Urinary bladder (tissue), 4 donors: ENCODE measurements around the gene CPHXL. TPM values are rescaled to one million over a fixed set of nuclear protein-coding genes. Genes with fewer than 3 reads are reported as not detected.
A peak's percentile ranks its signal among the peaks of the same experiment; 100 is the strongest.

Experiments
- DNase-seq: peaks from one replicate; pipeline ENCODE4 v3.0.0-alpha.2; 2015; ENCODE audit errors: extremely low spot score
- H3K27ac ChIP-seq: one replicate; pipeline ENCODE4 v1.5.1; 2013; ENCODE audit warnings: low read depth, mild to moderate bottlenecking, moderate library complexity
- H3K36me3 ChIP-seq: one replicate; pipeline ENCODE4 v1.6.1; 2013; ENCODE audit warnings: mild to moderate bottlenecking, moderate library complexity; ENCODE audit not compliant: insufficient read depth
- H3K4me1 ChIP-seq: one replicate; pipeline ENCODE4 v1.6.1; 2013; ENCODE audit warnings: mild to moderate bottlenecking, moderate library complexity; ENCODE audit not compliant: insufficient read depth
- H3K4me3 ChIP-seq: one replicate; pipeline ENCODE4 v1.5.1; 2013; ENCODE audit warnings: low read depth, low read length
- WGBS: extraction: QIAGEN DNeasy Blood & Tissue Kit; methylation state at CpG from one replicate; pipeline ENCODE4 v1.1.7; 2013; 5-methylcytosine and 5-hydroxymethylcytosine counted together
- polyA plus RNA-seq: library from polyadenylated mRNA; stranded (reverse); fragments of 200-250 nt; gene quantifications from one replicate; pipeline ENCODE4 v1.2.3, GENCODE V29; 2013
- total RNA-seq: library from RNA; depleted of rRNA; stranded (reverse); fragments of >200 nt; gene quantifications from one replicate; pipeline ENCODE4 v1.2.3, GENCODE V29; 2014
- donor health status: healthy with polysubstance abuse.
- donor health status: healthy.

The CPHXL gene
- total and polyA plus RNA-seq, 2 donors: not detected

- Histone ChIP-seq H3K4me1 (no peaks in the 10 kb centered on the region), H3K36me3 (no peaks in the 10 kb centered on the region), H3K4me3 (no peak overlapping the region), H3K27ac (no peak overlapping the region)
- DNase-seq: no peak
- 36% methylated on average over 1 of the region's 1 CpG for WGBS
These were observed 16.2 kb upstream of the CPHXL start for GRCh38 chr16:75742424-75743047.

GRCh38 chr16:75733305-75734211 is 7.3 kb upstream of the CPHXL start:
- no peak for DNase-seq
- Histone ChIP-seq H3K4me1 (peaks cover 4% of the 10 kb centered on the region), H3K4me3 (no peak overlapping the region), H3K27ac (peak overlapping the region; percentile 67), H3K36me3 (no peaks in the 10 kb centered on the region)
- 16% methylated on average over 6 of the region's 6 CpGs for WGBS

DNA sequence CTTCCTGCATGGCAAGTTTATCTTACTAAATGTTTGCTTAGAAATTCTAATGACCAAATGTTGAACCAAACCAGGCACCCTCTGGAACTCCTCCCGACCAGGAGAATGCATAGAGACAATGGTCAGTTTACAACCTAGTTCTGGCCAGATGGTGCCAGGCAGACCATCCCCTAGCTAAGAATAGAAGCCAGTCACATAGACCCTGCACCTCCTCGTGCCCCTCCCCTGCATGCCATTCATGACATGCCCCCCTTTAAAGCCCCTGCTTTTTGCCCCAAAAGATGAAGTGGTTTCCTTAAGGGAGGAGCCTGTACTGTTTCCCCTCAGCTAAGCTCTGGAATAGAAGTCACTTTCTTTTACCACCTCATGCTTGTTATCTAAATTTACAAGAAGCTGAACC is 6.6 kb upstream of the CPHXL start:
- Histone ChIP-seq H3K27ac (peak overlapping the region; percentile 16), H3K4me1 (peaks cover 4% of the 10 kb centered on the region), H3K4me3 (no peak overlapping the region), H3K36me3 (no peaks in the 10 kb centered on the region)
- WGBS: 19% methylated on average over 2 of the region's 2 CpGs
- DNase-seq: no peak

DNA sequence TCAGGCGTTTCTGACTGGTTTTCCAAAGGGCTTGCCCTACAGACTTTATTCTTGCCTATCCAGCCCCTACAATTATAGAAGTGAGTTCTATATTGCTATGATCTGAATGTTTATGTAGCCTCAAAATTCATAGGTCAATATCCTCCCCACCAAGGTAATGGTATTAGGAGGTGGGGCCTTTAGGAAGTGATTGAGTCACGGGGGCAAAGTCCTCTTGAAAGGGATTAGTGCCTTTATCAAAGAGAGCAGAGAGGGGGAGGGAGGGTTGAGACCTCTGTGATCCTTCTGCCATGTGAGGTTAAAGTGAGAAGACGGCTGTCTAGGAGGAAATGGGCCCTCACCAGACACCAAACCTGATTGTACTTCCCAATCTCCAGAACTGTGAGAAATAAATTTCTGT is 931 bp upstream of the CPHXL start:
- WGBS: 40% methylated on average over 3 of the region's 3 CpGs
- H3K4me1 ChIP-seq: no peaks in the 10 kb centered on the region
- no peaks in the 10 kb centered on the region for H3K36me3 ChIP-seq
- no peak overlapping the region for H3K4me3 ChIP-seq
- H3K27ac ChIP-seq: no peak overlapping the region
- no peak for DNase-seq

- H3K4me1 ChIP-seq: no peaks in the 10 kb centered on the region
- H3K36me3 ChIP-seq: no peaks in the 10 kb centered on the region
- 90% methylated on average over 4 of the region's 4 CpGs for WGBS
- H3K4me3 ChIP-seq: no peak overlapping the region
- DNase-seq: no peak
- no peak overlapping the region for H3K27ac ChIP-seq
These were observed 7.8 kb downstream of the CPHXL start for GRCh38 chr16:75718452-75718851.

GRCh38 chr16:75714661-75715060 is 11.6 kb downstream of the CPHXL start:
- no peaks in the 10 kb centered on the region for H3K4me1 ChIP-seq
- H3K4me3 ChIP-seq: no peak overlapping the region
- H3K36me3 ChIP-seq: no peaks in the 10 kb centered on the region
- DNase-seq: no peak
- no peak overlapping the region for H3K27ac ChIP-seq

- 99% methylated on average over 2 of the region's 2 CpGs for WGBS
- no peak overlapping the region for H3K27ac ChIP-seq
- no peak for DNase-seq
- H3K36me3 ChIP-seq: no peaks in the 10 kb centered on the region
- no peaks in the 10 kb centered on the region for H3K4me1 ChIP-seq
- no peak overlapping the region for H3K4me3 ChIP-seq
These were observed 15.9 kb downstream of the CPHXL start for GRCh38 chr16:75710344-75710743.

DNA sequence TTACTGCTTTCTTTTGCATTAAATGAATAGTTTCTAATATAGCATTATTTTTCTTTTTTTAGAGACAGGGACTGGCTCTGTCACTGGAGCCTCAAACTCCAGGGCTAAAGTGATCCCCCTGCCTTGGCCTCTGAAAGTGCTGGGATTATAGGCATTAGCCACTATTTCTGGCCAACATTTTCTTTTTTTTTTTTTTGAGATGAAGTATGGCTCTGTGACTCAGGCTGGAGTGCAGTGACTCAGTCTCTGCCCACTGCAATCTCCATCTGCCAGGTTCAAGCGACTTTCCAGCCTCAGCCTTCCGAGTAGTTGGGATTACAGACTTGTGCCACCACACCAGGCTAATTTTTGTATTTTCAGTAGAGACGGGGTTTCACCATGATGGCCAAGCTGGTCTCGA is 23.0 kb downstream of the CPHXL start:
- 87% methylated on average over 4 of the region's 4 CpGs for WGBS
- Histone ChIP-seq H3K36me3 (no peaks in the 10 kb centered on the region), H3K27ac (no peak overlapping the region), H3K4me3 (no peak overlapping the region), H3K4me1 (no peaks in the 10 kb centered on the region)
- no peak for DNase-seq

DNA sequence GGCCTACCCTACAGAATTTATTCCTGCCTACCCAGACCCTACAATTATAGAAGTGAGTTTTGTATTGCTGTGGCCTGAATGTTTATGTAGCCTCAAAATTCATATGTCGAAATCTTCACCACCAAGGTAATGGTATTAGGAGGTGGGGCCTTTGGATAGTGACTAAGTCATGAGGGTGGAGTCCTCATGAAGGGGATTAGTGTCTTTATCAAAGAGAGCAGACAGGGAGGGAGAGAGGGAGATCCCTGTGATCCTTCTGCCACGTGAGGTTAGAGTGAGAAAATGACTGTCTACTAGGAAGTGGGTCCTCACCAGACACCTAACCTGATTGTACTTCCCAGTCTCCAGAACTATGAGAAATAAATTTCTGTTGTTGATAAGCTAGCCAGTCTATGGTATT is 24.0 kb downstream of the CPHXL start:
- no peak overlapping the region for H3K4me3 ChIP-seq
- 65% methylated on average over 2 of the region's 2 CpGs for WGBS
- H3K4me1 ChIP-seq: no peaks in the 10 kb centered on the region
- no peaks in the 10 kb centered on the region for H3K36me3 ChIP-seq
- no peak overlapping the region for H3K27ac ChIP-seq
- no peak for DNase-seq

DNA sequence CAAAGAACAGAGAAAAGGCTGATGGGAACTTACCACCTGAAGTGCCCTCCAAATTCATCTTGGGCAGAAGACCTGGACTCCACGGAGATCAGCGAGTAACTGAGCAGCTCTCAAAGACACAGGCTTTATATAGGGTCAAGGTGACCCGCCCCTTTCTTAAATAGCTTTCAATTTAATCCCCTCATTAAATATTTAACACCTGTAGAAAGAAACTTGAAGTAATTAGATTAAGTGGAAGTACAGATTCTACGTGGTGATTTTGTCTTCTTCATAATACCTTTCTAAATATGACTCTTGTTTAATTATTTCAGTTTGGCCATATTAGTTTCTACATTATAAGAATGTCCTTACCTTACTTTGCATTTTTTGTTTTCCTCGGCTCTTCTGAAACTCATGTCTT is 24.9 kb downstream of the CPHXL start, which contains the start of gene DUXB:
Gene DUXB, minus strand, starts transcription at position 101 of the 400 bp plus-strand sequence. Its CDS starts 43 bp downstream, at position 58.
- WGBS: 92% methylated on average over 5 of the region's 5 CpGs

GRCh38 chr16:75697571-75697970 is 28.7 kb downstream of the CPHXL start:
- no peak for DNase-seq
- Histone ChIP-seq H3K36me3 (no peaks in the 10 kb centered on the region), H3K4me3 (no peak overlapping the region), H3K27ac (no peak overlapping the region), H3K4me1 (no peaks in the 10 kb centered on the region)
- 90% methylated on average over 5 of the region's 5 CpGs for WGBS

More for the DNA sequence above, 24.9 kb downstream of the CPHXL start, which contains the start of gene DUXB:
- Histone ChIP-seq H3K27ac (no peak within 1 kb of the TSS), H3K36me3 (no peaks in the 10 kb centered on the region), H3K4me3 (no peak within 1 kb of the TSS), H3K4me1 (no peaks in the 10 kb centered on the region)
- DNase-seq: no peak

DNA sequence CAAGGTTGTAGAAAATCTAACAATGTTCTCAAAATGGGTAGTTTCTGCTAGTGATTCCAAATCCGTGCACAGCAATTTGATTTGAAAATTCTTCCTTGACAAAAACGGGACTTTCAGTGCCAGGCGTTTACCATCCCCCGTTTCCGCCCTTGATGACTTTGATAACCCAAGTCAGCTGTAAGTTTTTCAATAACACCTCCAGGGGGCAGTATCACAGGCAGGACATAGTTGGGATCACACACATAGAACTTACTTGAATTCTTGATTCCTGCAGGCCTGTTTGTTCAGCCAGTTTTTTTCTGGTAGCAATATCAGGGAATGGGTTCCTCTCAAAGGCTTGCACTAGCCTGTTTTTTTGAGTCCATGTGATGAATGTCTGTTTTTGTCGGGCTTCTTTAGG is 30.6 kb downstream of the CPHXL start:
- no peak for DNase-seq
- WGBS: 81% methylated on average over 6 of the region's 6 CpGs
- no peak overlapping the region for H3K4me3 ChIP-seq
- no peaks in the 10 kb centered on the region for H3K4me1 ChIP-seq
- H3K36me3 ChIP-seq: no peaks in the 10 kb centered on the region
- no peak overlapping the region for H3K27ac ChIP-seq

DNA sequence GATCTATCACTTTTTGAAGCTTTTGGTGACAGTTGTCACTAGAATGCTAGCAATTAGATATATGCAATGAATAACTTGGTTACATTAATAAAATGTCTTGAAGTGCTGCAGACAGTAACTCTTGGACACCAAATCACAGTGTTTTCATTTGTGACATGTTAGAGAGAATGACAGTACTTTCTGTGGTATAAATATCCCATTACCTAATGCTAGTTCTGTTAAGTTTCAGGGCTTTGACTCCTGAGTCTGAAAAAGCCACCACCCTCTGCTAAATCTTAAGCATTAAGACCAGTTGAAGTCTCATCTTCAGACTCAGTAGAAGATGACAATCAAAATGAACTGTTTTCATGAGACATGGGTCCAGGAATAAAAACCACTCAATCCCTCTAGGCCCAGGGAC is 38.9 kb downstream of the CPHXL start:
- no peak for DNase-seq

GRCh38 chr16:75682308-75682707 is 44.0 kb downstream of the CPHXL start:
- no peak for DNase-seq
- Histone ChIP-seq H3K4me1 (no peaks in the 10 kb centered on the region), H3K4me3 (no peak overlapping the region), H3K36me3 (no peaks in the 10 kb centered on the region), H3K27ac (no peak overlapping the region)
- WGBS: 91% methylated on average over 14 of the region's 14 CpGs

More for the DNA sequence above, 38.9 kb downstream of the CPHXL start:
- no peaks in the 10 kb centered on the region for H3K4me1 ChIP-seq
- no peak overlapping the region for H3K4me3 ChIP-seq
- no peaks in the 10 kb centered on the region for H3K36me3 ChIP-seq
- H3K27ac ChIP-seq: no peak overlapping the region
